D721Med (cell line): ENCODE results near the gene SEMA3F.

Source experiments
- DNase-seq: peaks from one replicate; pipeline ENCODE4 v3.0.0; 2011; ENCODE audit warnings: low spot score; ENCODE audit not compliant: insufficient read length
- FAIRE-seq: peaks from 2 replicates; lab custom pipeline; 2011; peaks lifted over from hg19 to GRCh38; lab: Jason Lieb, UNC
- CTCF ChIP-seq: IDR thresholded peaks from 2 replicates; pipeline ENCODE4 v1.5.1; 2012; ENCODE audit warnings: mild to moderate bottlenecking, control low read depth; ENCODE audit not compliant: insufficient read depth; ENCODE audit errors: missing control alignments

SEMA3F gene

GRCh38 chr3:50124800-50125178, 30.3 kb upstream of the SEMA3F start:
- no peak for DNase-seq
- FAIRE-seq = no peak
- TF ChIP-seq CTCF = no peak

- TF ChIP-seq CTCF = no peak
- DNase-seq = no peak
- FAIRE-seq = no peak
Observed at GRCh38 chr3:50125541-50126286, 29.4 kb upstream of the SEMA3F start.

GRCh38 chr3:50126287-50127211, 28.6 kb upstream of the SEMA3F start:
- FAIRE-seq = no peak
- no peak for TF ChIP-seq CTCF
- no peak for DNase-seq

- TF ChIP-seq CTCF = no peak
- DNase-seq (no peak), FAIRE-seq (no peak)
Observed at GRCh38 chr3:50127251-50127691, 27.9 kb upstream of the SEMA3F start.

- no peak for TF ChIP-seq CTCF
- FAIRE-seq (no peak), DNase-seq (no peak)
Observed at GRCh38 chr3:50128001-50128400, 27.1 kb upstream of the SEMA3F start.

GRCh38 chr3:50130436-50130835, 24.7 kb upstream of the SEMA3F start:
- DNase-seq (no peak), FAIRE-seq (no peak)
- no peak for TF ChIP-seq CTCF
